ENCODE results near the gene RAB21. TPM values are rescaled to one million over a fixed set of nuclear protein-coding genes. Genes with fewer than 3 reads are reported as not detected.
A peak's percentile ranks its signal among the peaks of the same experiment; 100 is the strongest.

The RAB21 gene
- total and polyA plus RNA-seq, 2 of the 13 experiments (the other 11 are each of a cell fraction or from before 2014, with no cell fraction given), result 4.4 to 50.9 TPM

DNA sequence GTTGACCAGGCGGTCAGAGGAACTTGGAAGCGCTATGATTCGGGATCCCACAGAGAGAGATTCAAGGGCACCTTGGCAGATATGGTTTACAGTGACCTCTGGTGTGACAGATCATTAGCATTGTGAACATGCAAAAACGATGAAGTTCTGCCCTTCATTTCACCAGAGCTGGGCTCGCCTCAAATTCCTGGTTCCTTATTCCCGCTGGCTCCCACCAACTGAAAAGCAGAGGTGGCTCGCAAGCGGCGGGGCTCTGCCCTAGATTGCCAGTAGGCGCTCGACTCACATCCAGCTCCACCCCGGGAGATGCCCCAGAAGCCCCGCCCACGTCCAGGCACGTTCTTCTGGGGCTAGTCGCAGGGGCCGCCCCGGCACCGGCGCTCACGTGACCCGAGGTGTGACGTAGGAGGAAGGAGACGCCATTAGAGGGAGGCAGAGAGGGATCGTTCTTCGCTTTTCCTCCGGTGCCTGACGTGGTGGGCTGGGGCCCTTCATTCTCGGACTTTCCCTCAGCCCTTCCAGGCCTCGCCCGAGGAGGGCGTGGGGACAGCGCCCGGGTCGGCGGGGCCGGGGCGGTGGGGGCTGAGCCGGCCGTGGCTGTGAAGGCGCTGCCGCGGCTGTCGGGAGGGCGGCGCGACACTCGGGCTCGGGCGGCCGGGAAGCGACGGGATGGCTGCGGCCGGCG lies at the start of gene RAB21 (continued):
- TF ChIP-seq, protein P1, sequence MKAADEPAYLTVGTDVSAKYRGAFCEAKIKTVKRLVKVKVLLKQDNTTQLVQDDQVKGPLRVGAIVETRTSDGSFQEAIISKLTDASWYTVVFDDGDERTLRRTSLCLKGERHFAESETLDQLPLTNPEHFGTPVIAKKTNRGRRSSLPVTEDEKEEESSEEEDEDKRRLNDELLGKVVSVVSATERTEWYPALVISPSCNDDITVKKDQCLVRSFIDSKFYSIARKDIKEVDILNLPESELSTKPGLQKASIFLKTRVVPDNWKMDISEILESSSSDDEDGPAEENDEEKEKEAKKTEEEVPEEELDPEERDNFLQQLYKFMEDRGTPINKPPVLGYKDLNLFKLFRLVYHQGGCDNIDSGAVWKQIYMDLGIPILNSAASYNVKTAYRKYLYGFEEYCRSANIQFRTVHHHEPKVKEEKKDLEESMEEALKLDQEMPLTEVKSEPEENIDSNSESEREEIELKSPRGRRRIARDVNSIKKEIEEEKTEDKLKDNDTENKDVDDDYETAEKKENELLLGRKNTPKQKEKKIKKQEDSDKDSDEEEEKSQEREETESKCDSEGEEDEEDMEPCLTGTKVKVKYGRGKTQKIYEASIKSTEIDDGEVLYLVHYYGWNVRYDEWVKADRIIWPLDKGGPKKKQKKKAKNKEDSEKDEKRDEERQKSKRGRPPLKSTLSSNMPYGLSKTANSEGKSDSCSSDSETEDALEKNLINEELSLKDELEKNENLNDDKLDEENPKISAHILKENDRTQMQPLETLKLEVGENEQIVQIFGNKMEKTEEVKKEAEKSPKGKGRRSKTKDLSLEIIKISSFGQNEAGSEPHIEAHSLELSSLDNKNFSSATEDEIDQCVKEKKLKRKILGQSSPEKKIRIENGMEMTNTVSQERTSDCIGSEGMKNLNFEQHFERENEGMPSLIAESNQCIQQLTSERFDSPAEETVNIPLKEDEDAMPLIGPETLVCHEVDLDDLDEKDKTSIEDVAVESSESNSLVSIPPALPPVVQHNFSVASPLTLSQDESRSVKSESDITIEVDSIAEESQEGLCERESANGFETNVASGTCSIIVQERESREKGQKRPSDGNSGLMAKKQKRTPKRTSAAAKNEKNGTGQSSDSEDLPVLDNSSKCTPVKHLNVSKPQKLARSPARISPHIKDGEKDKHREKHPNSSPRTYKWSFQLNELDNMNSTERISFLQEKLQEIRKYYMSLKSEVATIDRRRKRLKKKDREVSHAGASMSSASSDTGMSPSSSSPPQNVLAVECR (CRISPR knock-in tag; IDR thresholded peaks at IDR 0.05; ENCODE audit: borderline replicate concordance), result peak; percentile 87; the same call in 1 of the 2 replicates
- peak; percentile 87 for TF ChIP-seq GATAD1 (CRISPR knock-in tag; IDR thresholded peaks at IDR 0.05)
- TF ChIP-seq ZNF432 (CRISPR knock-in tag; IDR thresholded peaks at IDR 0.05; ENCODE audit: borderline replicate concordance), result no peak
- TF ChIP-seq KLF9 (CRISPR knock-in tag; IDR thresholded peaks at IDR 0.05; ENCODE audit: low read depth), result 0 out of 2 replicates have a peak, but pooled peaks have one; percentile 42
- TF ChIP-seq ZNF224 (CRISPR knock-in tag; IDR thresholded peaks at IDR 0.05), result no peak
- peak; percentile 32; the same call in 1 of the 2 replicates for TF ChIP-seq ZNF777 (CRISPR knock-in tag; IDR thresholded peaks at IDR 0.05)
- TF ChIP-seq NFKBIZ (CRISPR knock-in tag; IDR thresholded peaks at IDR 0.05), result no peak
- TF ChIP-seq, protein P2, sequence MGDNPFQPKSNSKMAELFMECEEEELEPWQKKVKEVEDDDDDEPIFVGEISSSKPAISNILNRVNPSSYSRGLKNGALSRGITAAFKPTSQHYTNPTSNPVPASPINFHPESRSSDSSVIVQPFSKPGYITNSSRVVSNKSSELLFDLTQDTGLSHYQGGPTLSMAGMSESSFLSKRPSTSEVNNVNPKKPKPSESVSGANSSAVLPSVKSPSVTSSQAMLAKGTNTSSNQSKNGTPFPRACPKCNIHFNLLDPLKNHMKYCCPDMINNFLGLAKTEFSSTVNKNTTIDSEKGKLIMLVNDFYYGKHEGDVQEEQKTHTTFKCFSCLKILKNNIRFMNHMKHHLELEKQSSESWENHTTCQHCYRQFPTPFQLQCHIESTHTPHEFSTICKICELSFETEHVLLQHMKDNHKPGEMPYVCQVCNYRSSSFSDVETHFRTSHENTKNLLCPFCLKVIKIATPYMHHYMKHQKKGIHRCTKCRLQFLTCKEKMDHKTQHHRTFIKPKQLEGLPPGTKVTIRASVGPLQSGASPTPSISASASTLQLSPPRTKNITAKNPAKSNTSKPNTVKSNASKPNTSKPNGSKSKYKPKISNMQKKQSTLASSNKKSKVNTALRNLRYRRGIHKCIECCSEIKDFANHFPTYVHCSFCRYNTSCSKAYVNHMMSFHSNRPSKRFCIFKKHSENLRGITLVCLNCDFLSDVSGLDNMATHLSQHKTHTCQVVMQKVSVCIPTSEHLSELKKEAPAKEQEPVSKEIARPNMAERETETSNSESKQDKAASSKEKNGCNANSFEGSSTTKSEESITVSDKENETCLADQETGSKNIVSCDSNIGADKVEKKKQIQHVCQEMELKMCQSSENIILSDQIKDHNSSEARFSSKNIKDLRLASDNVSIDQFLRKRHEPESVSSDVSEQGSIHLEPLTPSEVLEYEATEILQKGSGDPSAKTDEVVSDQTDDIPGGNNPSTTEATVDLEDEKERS (CRISPR knock-in tag; IDR thresholded peaks at IDR 0.05), result peak; percentile 32; the same call in 1 of the 2 replicates
- TF ChIP-seq FOXA3 (CRISPR knock-in tag; IDR thresholded peaks at IDR 0.05), result peak; percentile 46; the same call in 1 of the 2 replicates
- TF ChIP-seq SALL1 (CRISPR knock-in tag; IDR thresholded peaks at IDR 0.05), result peak; percentile 87
- peak; percentile 69 for TF ChIP-seq SP5 (CRISPR knock-in tag; IDR thresholded peaks at IDR 0.05; ENCODE audit: borderline replicate concordance, low read depth)
- TF ChIP-seq ZFP90 (CRISPR knock-in tag; IDR thresholded peaks at IDR 0.05; ENCODE audit: borderline replicate concordance), result peak; percentile 74; the same call in 1 of the 2 replicates
- TF ChIP-seq, protein P3, sequence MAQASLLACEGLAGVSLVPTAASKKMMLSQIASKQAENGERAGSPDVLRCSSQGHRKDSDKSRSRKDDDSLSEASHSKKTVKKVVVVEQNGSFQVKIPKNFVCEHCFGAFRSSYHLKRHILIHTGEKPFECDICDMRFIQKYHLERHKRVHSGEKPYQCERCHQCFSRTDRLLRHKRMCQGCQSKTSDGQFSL (CRISPR knock-in tag; IDR thresholded peaks at IDR 0.05), result peak; percentile 48; the same call in 1 of the 2 replicates
- TF ChIP-seq STAG1 (CRISPR knock-in tag; IDR thresholded peaks at IDR 0.05), result peak; percentile 10; the same call in 1 of the 2 replicates
- 0 out of 2 replicates have a peak, but pooled peaks have one; percentile 70 for TF ChIP-seq ISX (CRISPR knock-in tag; conservative IDR thresholded peaks at IDR 0.05)
- TF ChIP-seq, protein P4, sequence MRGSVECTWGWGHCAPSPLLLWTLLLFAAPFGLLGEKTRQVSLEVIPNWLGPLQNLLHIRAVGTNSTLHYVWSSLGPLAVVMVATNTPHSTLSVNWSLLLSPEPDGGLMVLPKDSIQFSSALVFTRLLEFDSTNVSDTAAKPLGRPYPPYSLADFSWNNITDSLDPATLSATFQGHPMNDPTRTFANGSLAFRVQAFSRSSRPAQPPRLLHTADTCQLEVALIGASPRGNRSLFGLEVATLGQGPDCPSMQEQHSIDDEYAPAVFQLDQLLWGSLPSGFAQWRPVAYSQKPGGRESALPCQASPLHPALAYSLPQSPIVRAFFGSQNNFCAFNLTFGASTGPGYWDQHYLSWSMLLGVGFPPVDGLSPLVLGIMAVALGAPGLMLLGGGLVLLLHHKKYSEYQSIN (CRISPR knock-in tag; IDR thresholded peaks at IDR 0.05; ENCODE audit: borderline replicate concordance), result no peak

Measured in HepG2 (cell line).